Mesenchymal stem cell (in vitro differentiated cells and primary cell): Measurements from ENCODE around the gene MACC1.

Source experiments
- DNase-seq: peaks from one replicate; pipeline ENCODE4 v3.0.0-alpha.2; 2013
- H2AFZ ChIP-seq: one replicate; pipeline ENCODE4 v1.6.1; 2013; ENCODE audit warnings: low read depth, mild to moderate bottlenecking, control low read depth, inconsistent platforms, low read length, moderate library complexity
- H2AK5ac ChIP-seq: 2 replicates; pipeline ENCODE4 v1.6.1; 2013; ENCODE audit warnings: low read length, moderate library complexity, mild to moderate bottlenecking, inconsistent platforms; ENCODE audit not compliant: severe bottlenecking
- H2BK120ac ChIP-seq: one replicate; pipeline ENCODE4 v1.6.1; 2013; ENCODE audit warnings: low read depth, mild to moderate bottlenecking, inconsistent platforms, low read length, moderate library complexity
- H2BK12ac ChIP-seq, 2 experiments: one replicate each; pipeline ENCODE4 v1.6.1; 2013; ENCODE audit warnings: inconsistent platforms in 2 of 2, low read length in 2 of 2, mild to moderate bottlenecking in 2 of 2, moderate library complexity in 2 of 2, control low read depth in 1 of 2
- H2BK15ac ChIP-seq: one replicate; pipeline ENCODE4 v1.6.1; 2013; ENCODE audit warnings: mild to moderate bottlenecking, low read depth, inconsistent platforms; ENCODE audit not compliant: poor library complexity, severe bottlenecking
- H2BK5ac ChIP-seq: 2 replicates; pipeline ENCODE4 v1.6.1; 2013; ENCODE audit warnings: low read depth, mild to moderate bottlenecking, low read length, control low read depth, inconsistent platforms; ENCODE audit not compliant: poor library complexity, severe bottlenecking
- H3K14ac ChIP-seq, 2 experiments: one replicate each; pipeline ENCODE4 v1.6.1; 2013; ENCODE audit warnings: inconsistent platforms in 2 of 2, low read length in 2 of 2, control low read depth in 1 of 2, mild to moderate bottlenecking in 1 of 2, moderate library complexity in 1 of 2
- H3K18ac ChIP-seq, 2 experiments: one replicate each; pipeline ENCODE4 v1.6.1; 2013; ENCODE audit warnings: inconsistent platforms in 2 of 2, low read length in 2 of 2, control low read depth in 1 of 2, low read depth in 1 of 2, mild to moderate bottlenecking in 1 of 2
- H3K23ac ChIP-seq, 2 experiments: one replicate each; pipeline ENCODE4 v1.6.1; 2013; ENCODE audit warnings: inconsistent platforms in 2 of 2, low read length in 2 of 2, mild to moderate bottlenecking in 2 of 2, moderate library complexity in 2 of 2, control low read depth in 1 of 2
- H3K27ac ChIP-seq: 2 replicates; pipeline ENCODE4 v1.5.1; 2013; ENCODE audit warnings: mild to moderate bottlenecking, moderate library complexity, low read length, control low read depth, inconsistent platforms; ENCODE audit not compliant: poor library complexity, severe bottlenecking
- H3K27me3 ChIP-seq, 2 experiments: 2 replicates each; pipeline versions ENCODE4 v1.6.1 to v1.7.0; 2013; ENCODE audit warnings: low read length in 2 of 2, mild to moderate bottlenecking in 2 of 2, moderate library complexity in 2 of 2, control low read depth in 1 of 2, inconsistent platforms in 1 of 2; ENCODE audit not compliant: control insufficient read depth in 1 of 2, insufficient read depth in 1 of 2
- H3K36me3 ChIP-seq, 2 experiments: 2 replicates each; pipeline versions ENCODE4 v1.6.1 to v1.7.0; 2013; ENCODE audit warnings: low read length in 2 of 2, control low read depth in 1 of 2, inconsistent platforms in 1 of 2, low read depth in 1 of 2, mild to moderate bottlenecking in 1 of 2; ENCODE audit not compliant: insufficient read depth in 2 of 2, control insufficient read depth in 1 of 2
- H3K4ac ChIP-seq, 2 experiments: one replicate each; pipeline ENCODE4 v1.6.1; 2013; ENCODE audit warnings: inconsistent platforms in 2 of 2, low read length in 2 of 2, mild to moderate bottlenecking in 2 of 2, moderate library complexity in 2 of 2, control low read depth in 1 of 2, low read depth in 1 of 2
- H3K4me1 ChIP-seq: 2 replicates; pipeline ENCODE4 v1.6.1; 2013; ENCODE audit warnings: low read depth, low read length, control low read depth; ENCODE audit not compliant: control insufficient read depth, insufficient read depth
- H3K4me2 ChIP-seq: 2 replicates; pipeline ENCODE4 v1.6.1; 2013; ENCODE audit warnings: low read length, mild to moderate bottlenecking, inconsistent platforms; ENCODE audit not compliant: poor library complexity, severe bottlenecking
- H3K4me3 ChIP-seq, 2 experiments: 2 replicates each; pipeline versions ENCODE4 v1.5.1 to v1.7.0; 2013; ENCODE audit warnings: low read length in 2 of 2, mild to moderate bottlenecking in 2 of 2, control low read depth in 1 of 2, low read depth in 1 of 2; ENCODE audit not compliant: insufficient read depth in 1 of 2
- H3K79me1 ChIP-seq: replicated peaks from 2 replicates; pipeline ENCODE4 v1.6.1; 2013; ENCODE audit warnings: mild to moderate bottlenecking, control low read depth, low read length, inconsistent platforms; ENCODE audit not compliant: poor library complexity, severe bottlenecking
- H3K9ac ChIP-seq: 2 replicates; pipeline ENCODE4 v1.7.0; 2013; ENCODE audit warnings: mild to moderate bottlenecking, low read length, moderate library complexity
- H3K9me3 ChIP-seq: 2 replicates; pipeline ENCODE4 v1.7.0; 2013; ENCODE audit warnings: mild to moderate bottlenecking, low read length; ENCODE audit not compliant: control insufficient read depth
- H4K8ac ChIP-seq: one replicate; pipeline ENCODE4 v1.6.1; 2013; ENCODE audit warnings: inconsistent platforms, mild to moderate bottlenecking, low read length, moderate library complexity
- H4K91ac ChIP-seq: one replicate; pipeline ENCODE4 v1.6.1; 2013; ENCODE audit warnings: mild to moderate bottlenecking, low read length, inconsistent platforms
- WGBS: methylation state at CpG from one replicate; pipeline ENCODE4 v1.1.7; 2013; ENCODE audit warnings: mixed read lengths; 5-methylcytosine and 5-hydroxymethylcytosine counted together

Gene MACC1

DNA sequence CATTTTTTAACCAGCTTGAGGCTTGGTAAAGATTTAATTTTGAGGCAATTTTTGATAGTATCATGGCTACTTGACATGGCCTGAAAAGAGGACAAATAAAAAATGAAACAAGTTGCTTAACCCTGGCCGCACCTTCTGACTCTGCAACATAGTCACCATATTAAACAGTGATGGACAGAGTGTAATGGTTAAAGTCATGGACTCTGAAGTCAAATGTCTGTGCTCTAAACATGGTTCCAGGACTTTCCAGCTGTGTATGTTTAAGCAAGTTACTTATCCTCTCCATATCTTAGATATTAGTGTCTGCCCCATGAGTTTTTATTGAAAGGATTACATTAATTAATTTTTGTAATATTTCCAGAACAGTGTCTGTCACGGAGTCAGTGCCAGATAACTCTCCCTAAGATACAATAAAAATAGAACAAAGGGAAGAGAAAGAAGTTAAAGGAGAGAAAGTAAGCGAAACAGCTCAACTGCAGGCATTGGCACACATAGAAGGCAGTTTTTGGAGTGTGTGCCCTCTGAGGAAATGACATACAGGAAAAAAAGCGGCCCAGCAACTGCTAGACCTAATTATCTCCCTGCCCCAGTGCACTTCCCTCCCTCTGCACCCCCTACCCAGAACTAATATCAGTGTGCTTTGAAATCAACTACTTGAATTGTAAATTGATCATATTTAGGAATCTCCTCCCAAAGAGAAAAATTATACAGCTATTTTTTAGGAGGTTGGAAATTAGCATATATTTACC, 65.3 kb downstream of the MACC1 start:
- Histone ChIP-seq H4K8ac (no peak overlapping the region), H3K36me3 (no peaks in the 10 kb centered on the region), H3K23ac (no peak overlapping the region), H3K14ac (no peak overlapping the region), H2BK12ac (peak overlapping the region; percentile 42 to 73), H3K4me2 (no peak overlapping the region), H4K91ac (no peak overlapping the region), H3K4ac (no peak overlapping the region), H2BK5ac (no peak overlapping the region), H2BK15ac (no peak overlapping the region), H3K18ac (peak overlapping the region in 1 of 2 experiments; percentile 81), H2AFZ (no peak overlapping the region), H3K27me3 (no peaks in the 10 kb centered on the region), H3K79me1 (no peaks in the 10 kb centered on the region), H3K4me3 (no peak overlapping the region), H3K27ac (no peak overlapping the region), H3K4me1 (no peaks in the 10 kb centered on the region), H2AK5ac (no peak overlapping the region), H2BK120ac (no peak overlapping the region), H3K9ac (no peak overlapping the region), H3K9me3 (no peaks in the 10 kb centered on the region)
- DNase-seq, result peak; percentile 22
- WGBS, result 100% methylated on average over 1 of the region's 4 CpGs

GRCh38 chr7:20146451-20146850, 70.7 kb downstream of the MACC1 start:
- no peak overlapping the region for H2AK5ac ChIP-seq
- H2BK12ac ChIP-seq, result no peak overlapping the region
- H2BK120ac ChIP-seq, result no peak overlapping the region
- no peaks in the 10 kb centered on the region for H3K4me1 ChIP-seq
- no peak overlapping the region for H4K8ac ChIP-seq
- H3K23ac ChIP-seq, result no peak overlapping the region
- 25% methylated on average over 2 of the region's 3 CpGs for WGBS
- H3K27ac ChIP-seq, result no peak overlapping the region
- H3K18ac ChIP-seq, result no peak overlapping the region
- H3K9me3 ChIP-seq, result no peaks in the 10 kb centered on the region
- no peak overlapping the region for H2AFZ ChIP-seq
- H3K36me3 ChIP-seq, result no peaks in the 10 kb centered on the region
- H4K91ac ChIP-seq, result no peak overlapping the region
- H3K4me3 ChIP-seq, result no peak overlapping the region
- no peaks in the 10 kb centered on the region for H3K79me1 ChIP-seq
- H2BK15ac ChIP-seq, result no peak overlapping the region
- no peak overlapping the region for H3K4me2 ChIP-seq
- no peak overlapping the region for H2BK5ac ChIP-seq
- no peaks in the 10 kb centered on the region for H3K27me3 ChIP-seq
- no peak overlapping the region for H3K4ac ChIP-seq
- peak overlapping the region; percentile 81 for H3K9ac ChIP-seq
- H3K14ac ChIP-seq, result no peak overlapping the region
- DNase-seq, result peak; percentile 37

DNA sequence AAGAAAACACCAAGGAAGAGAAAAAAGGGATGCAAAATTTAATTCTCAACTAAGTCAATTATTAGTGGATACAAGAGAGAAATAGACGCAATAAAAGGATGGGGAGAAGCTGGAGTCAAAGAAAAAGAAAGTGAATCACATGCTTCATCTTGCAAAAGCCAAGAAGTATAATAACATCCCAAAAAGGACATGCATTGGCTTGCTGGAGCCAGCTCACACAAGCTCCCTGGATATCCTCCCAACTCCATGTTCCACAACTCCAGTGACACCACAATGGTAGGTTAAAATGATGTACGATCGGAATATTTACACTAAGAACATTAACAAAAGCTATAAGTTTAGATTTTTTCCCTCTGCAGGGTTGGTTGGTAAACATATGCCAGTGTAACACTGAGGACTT, 72.4 kb downstream of the MACC1 start:
- H3K18ac ChIP-seq, result peak overlapping the region in 1 of 2 experiments; percentile 54
- no peak overlapping the region for H2AFZ ChIP-seq
- H2BK5ac ChIP-seq, result no peak overlapping the region
- H3K9ac ChIP-seq, result no peak overlapping the region
- no peak overlapping the region for H3K23ac ChIP-seq
- H3K14ac ChIP-seq, result no peak overlapping the region
- no peak overlapping the region for H3K4me3 ChIP-seq
- H3K27ac ChIP-seq, result no peak overlapping the region
- no peak overlapping the region for H3K4me2 ChIP-seq
- WGBS, result no CpG with 5 or more reads among the region's 3 CpGs
- no peaks in the 10 kb centered on the region for H3K9me3 ChIP-seq
- H4K91ac ChIP-seq, result no peak overlapping the region
- H3K4me1 ChIP-seq, result peaks cover 2% of the 10 kb centered on the region
- no peak for DNase-seq
- no peaks in the 10 kb centered on the region for H3K79me1 ChIP-seq
- H2BK12ac ChIP-seq, result no peak overlapping the region
- no peaks in the 10 kb centered on the region for H3K27me3 ChIP-seq
- H3K36me3 ChIP-seq, result no peaks in the 10 kb centered on the region
- no peak overlapping the region for H2BK15ac ChIP-seq
- no peak overlapping the region for H3K4ac ChIP-seq
- H2AK5ac ChIP-seq, result no peak overlapping the region
- no peak overlapping the region for H4K8ac ChIP-seq
- H2BK120ac ChIP-seq, result no peak overlapping the region

- Histone ChIP-seq H3K79me1 (no peaks in the 10 kb centered on the region), H3K18ac (no peak overlapping the region), H3K4me3 (no peak overlapping the region), H2BK12ac (no peak overlapping the region), H3K9ac (no peak overlapping the region), H3K4me1 (peaks cover 2% of the 10 kb centered on the region), H3K4me2 (no peak overlapping the region), H2AK5ac (no peak overlapping the region), H3K27me3 (no peaks in the 10 kb centered on the region), H2BK120ac (no peak overlapping the region), H3K9me3 (no peaks in the 10 kb centered on the region), H3K4ac (no peak overlapping the region), H3K36me3 (no peaks in the 10 kb centered on the region), H3K23ac (no peak overlapping the region), H3K27ac (no peak overlapping the region), H4K91ac (no peak overlapping the region), H4K8ac (no peak overlapping the region), H3K14ac (no peak overlapping the region), H2BK15ac (no peak overlapping the region), H2BK5ac (no peak overlapping the region), H2AFZ (no peak overlapping the region)
- DNase-seq, result peak; percentile 78
- 93% methylated on average over 4 of the region's 4 CpGs for WGBS
These were observed 75.5 kb downstream of the MACC1 start for GRCh38 chr7:20141666-20142065.
